HEK293T (cell line): ENCODE measurements around the gene CMTM3.

ENCODE experiments used
- FOXK2 ChIP-seq: fragments of 450-650 bp; IDR thresholded peaks from 2 replicates; pipeline ENCODE4 v1.6.1; 2016; ENCODE audit warnings: mild to moderate bottlenecking
- TF ChIP-seq, protein P1 (sequence below): fragments of 450-650 bp; IDR thresholded peaks from 2 replicates; pipeline ENCODE4 v1.6.1; 2016

- TF ChIP-seq, protein P1, sequence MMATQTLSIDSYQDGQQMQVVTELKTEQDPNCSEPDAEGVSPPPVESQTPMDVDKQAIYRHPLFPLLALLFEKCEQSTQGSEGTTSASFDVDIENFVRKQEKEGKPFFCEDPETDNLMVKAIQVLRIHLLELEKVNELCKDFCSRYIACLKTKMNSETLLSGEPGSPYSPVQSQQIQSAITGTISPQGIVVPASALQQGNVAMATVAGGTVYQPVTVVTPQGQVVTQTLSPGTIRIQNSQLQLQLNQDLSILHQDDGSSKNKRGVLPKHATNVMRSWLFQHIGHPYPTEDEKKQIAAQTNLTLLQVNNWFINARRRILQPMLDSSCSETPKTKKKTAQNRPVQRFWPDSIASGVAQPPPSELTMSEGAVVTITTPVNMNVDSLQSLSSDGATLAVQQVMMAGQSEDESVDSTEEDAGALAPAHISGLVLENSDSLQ = no peak
- TF ChIP-seq FOXK2 = no peak
These were observed 41.5 kb upstream of the CMTM3 start for GRCh38 chr16:66562986-66563385.
